GM20431 (cell line): Measurements from ENCODE around the gene AANAT.
"Not testable (repeated sequence)": the region's sequence is repeated elsewhere in the genome, so short reads cannot be mapped to it uniquely, and the experiment has no call there.

Experiments used
- in situ Hi-C: fragments of 300-500 bp; cut with MseI, MboI; formaldehyde crosslinking; loops from one replicate; pipeline ENCODE4 v1.15.0; 2020; ENCODE audit warnings: low sequenced_read_pairs; ENCODE audit not compliant: unreplicated experiment

The AANAT gene

GRCh38 chr17:76501018-76501826, 33.8 kb downstream of the AANAT start, which contains the start of gene RHBDF2:
Gene RHBDF2, minus strand, starts transcription at chr17:76501423. Its CDS starts 19,899 bp downstream, at chr17:76481524.
- in situ Hi-C loops: no loop called here

- in situ Hi-C loops: no loop called here
Measured at GRCh38 chr17:76501827-76502307, 34.5 kb downstream of the AANAT start.

GRCh38 chr17:76502341-76503211, 35.2 kb downstream of the AANAT start:
- in situ Hi-C loops: no loop called here

GRCh38 chr17:76504117-76504516, 36.7 kb downstream of the AANAT start:
- in situ Hi-C loops: no loop called here

GRCh38 chr17:76506408-76507345, 39.3 kb downstream of the AANAT start:
- in situ Hi-C loops: loop anchor here (5.0 kb wide), 1 partner anchor 39 kb away; the partner anchor contains the start of gene AANAT

- in situ Hi-C loops: loop anchor here (5.0 kb wide), 1 partner anchor 41 kb away; the partner anchor contains the start of gene AANAT
Measured at GRCh38 chr17:76508472-76509063, 41.2 kb downstream of the AANAT start.

GRCh38 chr17:76510831-76511244, 43.4 kb downstream of the AANAT start:
- in situ Hi-C loops: no loop called here

GRCh38 chr17:76511668-76512365, 44.4 kb downstream of the AANAT start:
- in situ Hi-C loops: no loop called here

GRCh38 chr17:76512366-76513305, 45.2 kb downstream of the AANAT start:
- in situ Hi-C loops: no loop called here

- in situ Hi-C loops: no loop called here
Measured at GRCh38 chr17:76513306-76513692, 45.9 kb downstream of the AANAT start.

- in situ Hi-C loops: not testable (repeated sequence)
Measured at GRCh38 chr17:76514355-76514754, 47.0 kb downstream of the AANAT start.

GRCh38 chr17:76515274-76515949, 48.0 kb downstream of the AANAT start:
- in situ Hi-C loops: no loop called here

- in situ Hi-C loops: no loop called here
Measured at GRCh38 chr17:76517638-76518038, 50.2 kb downstream of the AANAT start.

GRCh38 chr17:76519048-76519966, 51.9 kb downstream of the AANAT start:
- in situ Hi-C loops: no loop called here
